Measurements from ENCODE around the gene FBXO42.

Gene FBXO42

GRCh38 chr1:16324456-16324890 is 27.8 kb downstream of the FBXO42 start:
- peak; percentile 43 for DNase-seq (ENCODE audit: low spot score)

DNA sequence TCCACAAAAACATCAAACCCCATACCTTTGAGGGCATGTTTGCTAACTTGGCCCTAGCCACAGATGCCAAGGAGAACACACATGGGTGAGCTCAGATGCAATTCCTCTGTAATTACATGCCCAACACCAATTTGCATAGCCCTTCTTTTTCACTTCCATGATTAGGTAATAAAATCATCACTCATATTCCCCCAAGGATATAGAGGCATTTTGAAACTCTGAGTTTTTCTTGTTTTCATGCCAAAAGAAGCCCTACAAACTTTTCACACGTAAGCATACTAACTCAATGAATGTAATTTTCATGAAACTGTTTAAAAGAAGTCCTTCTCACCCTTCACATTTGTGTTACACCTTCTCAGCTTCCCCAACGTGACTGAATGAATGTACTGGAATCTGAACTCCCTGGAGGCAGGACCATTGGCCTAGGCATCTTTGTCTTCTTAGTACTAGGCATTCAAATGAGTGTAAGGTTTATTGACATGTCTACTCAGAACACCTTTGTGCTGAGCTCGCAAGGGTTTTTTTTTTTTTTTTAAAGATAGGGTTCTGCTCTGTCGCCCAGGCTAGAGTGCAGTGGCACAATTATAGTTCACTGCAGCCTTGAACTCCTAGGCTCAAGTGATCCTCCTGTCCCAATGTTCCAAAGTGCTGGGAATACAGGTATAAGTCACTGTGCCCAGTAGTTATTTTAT is 31.0 kb downstream of the FBXO42 start:
- DNase-seq (ENCODE audit: low spot score) = no peak

DNA sequence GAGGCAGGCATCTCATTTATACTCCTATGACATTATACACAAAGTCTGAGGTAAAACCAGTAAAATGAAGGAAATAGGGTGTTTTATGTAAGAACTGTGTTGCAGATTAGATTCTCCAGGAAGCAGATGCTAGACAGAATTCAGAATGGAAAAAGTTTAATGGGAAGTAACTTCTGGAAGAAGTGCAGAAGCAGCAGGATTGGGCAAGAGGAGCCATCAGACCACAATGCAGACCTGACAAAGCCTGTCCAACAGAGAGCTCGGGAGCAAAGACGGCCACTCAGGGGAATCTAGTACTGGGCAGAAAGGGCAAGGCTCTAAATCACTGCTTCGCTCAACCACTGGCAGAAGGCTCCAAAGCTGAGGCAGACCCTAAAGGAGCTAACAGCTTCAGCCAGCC is 33.7 kb downstream of the FBXO42 start:
- no peak for DNase-seq (ENCODE audit: low spot score)

DNA sequence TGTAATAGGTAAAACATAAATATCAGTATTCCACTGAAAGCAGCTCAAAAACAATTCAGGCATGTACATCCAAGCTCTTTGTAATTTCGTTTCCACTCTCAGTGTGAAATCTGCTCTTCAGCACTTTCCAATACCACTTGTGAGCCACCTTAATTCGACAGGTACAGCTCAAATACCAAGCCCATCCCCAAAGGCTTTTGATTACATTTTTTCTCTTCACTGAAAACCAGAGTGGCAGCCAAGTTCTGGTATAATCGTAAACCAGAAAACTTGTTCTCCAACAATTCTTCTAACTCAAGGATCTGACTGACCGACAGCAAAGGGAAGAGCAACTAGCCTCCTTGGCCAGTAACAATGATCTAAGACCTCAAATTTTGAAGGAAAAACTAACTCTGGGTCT is 36.8 kb downstream of the FBXO42 start:
- no peak for DNase-seq (ENCODE audit: low spot score)

DNA sequence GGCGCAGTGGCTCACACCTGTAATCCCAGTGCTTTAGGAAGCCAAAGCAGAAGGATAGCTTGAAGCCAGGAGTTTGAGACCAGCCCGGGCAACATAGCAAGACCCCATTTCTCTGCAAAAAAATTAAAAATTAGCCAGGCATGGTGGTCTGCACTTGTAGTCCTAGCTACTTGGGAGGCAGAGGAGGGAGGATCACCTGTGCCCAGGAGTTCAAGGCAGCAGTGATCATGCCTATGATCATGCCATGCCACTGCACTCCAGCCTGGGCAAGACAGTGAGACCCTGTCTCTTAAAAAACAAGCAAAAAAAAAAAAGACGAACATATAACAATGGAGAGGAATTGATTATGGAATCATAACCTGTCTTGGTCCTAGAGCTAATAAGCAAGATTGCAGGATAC is 45.1 kb downstream of the FBXO42 start:
- DNase-seq (ENCODE audit: low spot score) = no peak

DNA sequence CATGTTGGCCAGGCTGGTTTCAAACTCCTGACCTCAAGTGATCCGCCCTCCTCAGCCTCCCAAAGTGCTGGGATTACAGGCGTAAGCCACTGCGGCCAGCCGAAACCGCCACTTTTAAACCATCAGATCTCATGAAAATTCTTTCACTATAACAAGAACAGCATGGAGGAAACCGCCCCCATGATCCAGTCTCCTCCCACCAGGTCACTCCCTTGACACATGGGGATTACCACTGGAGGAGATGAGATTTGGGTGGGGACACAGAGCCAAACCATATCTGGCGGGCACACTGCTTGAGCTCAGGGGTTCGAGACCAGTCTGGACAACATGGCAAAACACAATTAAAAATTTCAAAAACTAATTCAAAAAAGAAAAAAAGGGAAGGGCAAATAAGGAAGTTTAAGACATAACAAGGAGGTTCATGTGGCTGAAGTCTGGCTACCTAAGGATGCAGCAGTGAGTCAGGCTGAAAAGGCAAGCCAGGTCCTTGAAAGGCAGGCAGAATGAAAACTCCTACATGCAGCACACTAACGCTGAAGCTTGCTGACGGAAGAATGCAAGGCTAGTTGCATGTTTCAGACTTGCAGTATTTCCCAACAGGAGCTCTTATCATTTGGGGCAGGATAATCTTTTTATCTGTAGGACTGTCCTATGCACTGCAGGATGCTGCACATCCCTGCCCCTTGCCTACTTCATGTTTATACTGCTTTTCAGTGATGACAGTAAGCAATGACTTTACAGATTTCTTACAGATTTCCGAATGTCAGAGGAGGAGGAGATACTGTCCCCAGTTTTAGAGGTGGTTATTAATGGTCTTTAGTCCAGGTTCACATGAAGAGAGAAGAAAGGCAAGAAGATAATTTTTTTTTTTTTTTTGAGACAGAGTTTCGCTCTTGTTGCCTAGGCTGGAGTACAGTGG is 49.3 kb downstream of the FBXO42 start:
- DNase-seq (ENCODE audit: low spot score) = no peak

- DNase-seq (ENCODE audit: low spot score) = no peak
Measured at GRCh38 chr1:16300436-16300835, 51.8 kb downstream of the FBXO42 start.

DNA sequence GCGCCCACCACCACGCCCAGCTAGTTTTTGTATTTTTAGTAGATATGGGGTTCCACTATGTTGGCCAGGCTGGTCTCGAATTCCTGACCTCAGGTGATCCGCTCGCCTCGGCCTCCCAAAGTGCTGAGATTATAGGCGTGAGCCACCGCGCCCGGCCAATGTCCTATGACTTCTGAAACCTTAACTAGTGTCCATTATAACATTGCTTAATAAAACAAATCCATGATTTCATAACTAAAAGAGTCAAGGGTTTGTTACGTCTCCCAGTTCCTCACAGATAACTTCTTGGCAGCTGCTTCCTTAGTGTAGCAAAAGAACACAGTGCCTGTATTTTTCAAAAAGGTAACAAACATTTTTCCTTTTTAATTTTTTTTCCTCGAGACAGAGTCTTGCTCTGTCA is 53.6 kb downstream of the FBXO42 start:
- DNase-seq (ENCODE audit: low spot score) = no peak

DNA sequence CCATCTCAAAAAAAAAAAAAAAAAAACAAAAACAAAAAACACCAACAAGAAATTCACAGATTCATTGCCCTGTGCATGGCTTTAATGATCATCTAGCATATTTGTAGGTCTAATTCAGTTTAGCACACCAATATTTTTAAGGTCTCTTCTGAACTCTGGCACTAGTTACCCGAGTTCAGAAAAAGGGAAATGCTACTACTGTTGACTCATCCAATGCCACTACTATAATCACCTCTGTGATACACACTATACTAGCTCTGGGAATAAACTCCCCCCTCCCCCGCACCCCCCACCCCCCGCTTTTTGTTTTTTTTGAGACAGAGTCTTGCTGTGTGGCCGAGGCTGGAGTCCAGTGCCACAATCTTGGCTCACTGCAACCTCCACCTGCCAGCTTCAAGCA is 55.6 kb downstream of the FBXO42 start:
- DNase-seq (ENCODE audit: low spot score) = no peak

- DNase-seq (ENCODE audit: low spot score) = no peak
Measured at GRCh38 chr1:16294219-16295212, 57.8 kb downstream of the FBXO42 start.

DNA sequence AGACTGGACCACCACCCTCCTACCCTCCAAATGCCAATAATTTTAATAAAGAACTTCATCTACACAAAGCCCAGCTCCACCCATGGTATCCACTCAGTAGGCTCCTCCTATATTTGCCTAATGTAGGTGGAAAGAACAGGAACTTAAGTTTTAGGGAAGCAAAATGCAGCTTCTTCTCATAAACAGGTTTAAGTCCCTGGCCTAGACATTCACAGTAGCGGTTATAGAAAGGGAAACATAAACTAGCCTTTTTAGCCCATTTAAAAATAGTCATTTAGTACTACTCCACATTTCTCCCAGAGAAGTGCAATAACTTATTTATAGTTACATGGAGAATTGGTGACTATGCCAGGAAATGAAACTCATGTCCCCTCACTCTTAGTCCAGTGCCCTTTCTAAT is 58.7 kb downstream of the FBXO42 start:
- DNase-seq (ENCODE audit: low spot score) = no peak

DNA sequence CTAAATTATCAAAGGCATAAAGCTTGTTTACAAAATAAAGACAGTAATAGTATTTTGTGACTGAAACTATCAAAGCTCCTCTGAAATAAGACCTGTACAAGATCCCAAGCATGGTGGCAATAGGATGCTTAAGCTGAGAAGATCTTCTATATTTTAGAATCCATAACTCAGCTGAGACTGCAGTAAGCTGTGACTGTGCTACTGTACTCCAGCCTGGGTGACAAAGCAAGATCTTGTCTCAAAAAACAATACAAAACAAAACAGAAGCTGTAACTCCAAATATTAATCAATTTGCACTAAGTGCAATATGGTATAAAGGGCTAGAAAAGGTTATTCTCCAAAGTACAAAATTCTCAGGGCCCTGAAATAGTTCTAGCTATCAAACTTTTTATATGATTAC is 59.5 kb downstream of the FBXO42 start:
- DNase-seq (ENCODE audit: low spot score) = no peak

DNA sequence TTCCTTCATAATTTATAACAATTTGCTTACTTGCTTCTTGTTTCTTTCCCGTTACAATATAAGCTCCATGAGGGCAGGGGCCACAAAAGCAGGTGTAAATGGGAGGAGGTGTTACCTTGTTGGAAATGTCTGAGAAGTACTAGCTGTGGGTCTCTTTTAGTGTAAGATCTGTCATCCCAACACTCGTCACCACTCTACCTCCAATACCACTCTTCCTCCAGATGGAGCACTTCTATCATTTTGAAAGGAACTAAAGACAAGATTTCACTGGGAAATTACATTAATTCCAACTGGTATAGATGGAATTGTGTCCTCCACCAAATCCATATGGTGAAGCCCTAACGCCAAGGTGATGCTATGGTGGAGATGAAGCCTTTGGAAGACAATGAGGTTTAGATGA is 62.3 kb downstream of the FBXO42 start:
- no peak for DNase-seq (ENCODE audit: low spot score)

DNA sequence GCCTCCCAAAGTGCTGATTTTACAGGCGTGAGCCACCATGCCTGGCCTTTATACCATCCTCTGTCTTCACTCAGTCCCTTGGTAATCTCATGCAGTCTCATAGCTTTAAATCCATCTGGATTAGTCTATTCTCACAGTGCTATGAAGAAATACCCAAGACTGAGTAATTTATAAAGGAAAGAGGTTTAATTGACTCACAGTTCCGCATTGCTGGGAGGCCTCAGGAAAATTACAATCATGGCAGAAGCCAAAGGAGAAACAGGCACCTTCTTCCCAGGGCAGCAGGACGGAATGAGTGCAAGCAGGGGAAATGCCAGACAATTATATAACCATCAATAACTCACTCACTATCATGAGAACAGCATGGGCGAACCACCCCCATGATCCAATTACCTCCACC is 66.2 kb downstream of the FBXO42 start:
- DNase-seq (ENCODE audit: low spot score) = no peak

- DNase-seq (ENCODE audit: low spot score) = no peak
Measured at GRCh38 chr1:16281765-16282164, 70.5 kb downstream of the FBXO42 start.

DNA sequence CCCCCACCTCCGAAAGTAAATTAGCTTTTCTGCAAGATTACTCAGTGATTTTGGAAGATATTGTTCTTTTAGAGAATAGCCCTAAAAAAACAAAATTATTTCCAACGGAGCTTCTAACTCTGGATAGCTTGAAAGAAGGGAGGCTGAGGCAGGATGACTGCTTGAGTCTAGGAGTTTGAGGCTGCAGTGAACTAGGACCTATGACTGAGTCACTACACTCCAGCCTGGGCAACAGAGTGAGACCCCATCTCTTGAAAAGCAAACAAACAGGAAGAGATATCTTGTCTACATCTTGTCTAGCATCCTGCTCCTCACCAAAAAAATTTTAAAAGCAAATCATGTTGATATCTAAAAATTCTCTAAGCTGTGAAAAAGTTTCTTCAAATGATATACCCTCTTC is 73.1 kb downstream of the FBXO42 start:
- DNase-seq (ENCODE audit: low spot score) = no peak

DNA sequence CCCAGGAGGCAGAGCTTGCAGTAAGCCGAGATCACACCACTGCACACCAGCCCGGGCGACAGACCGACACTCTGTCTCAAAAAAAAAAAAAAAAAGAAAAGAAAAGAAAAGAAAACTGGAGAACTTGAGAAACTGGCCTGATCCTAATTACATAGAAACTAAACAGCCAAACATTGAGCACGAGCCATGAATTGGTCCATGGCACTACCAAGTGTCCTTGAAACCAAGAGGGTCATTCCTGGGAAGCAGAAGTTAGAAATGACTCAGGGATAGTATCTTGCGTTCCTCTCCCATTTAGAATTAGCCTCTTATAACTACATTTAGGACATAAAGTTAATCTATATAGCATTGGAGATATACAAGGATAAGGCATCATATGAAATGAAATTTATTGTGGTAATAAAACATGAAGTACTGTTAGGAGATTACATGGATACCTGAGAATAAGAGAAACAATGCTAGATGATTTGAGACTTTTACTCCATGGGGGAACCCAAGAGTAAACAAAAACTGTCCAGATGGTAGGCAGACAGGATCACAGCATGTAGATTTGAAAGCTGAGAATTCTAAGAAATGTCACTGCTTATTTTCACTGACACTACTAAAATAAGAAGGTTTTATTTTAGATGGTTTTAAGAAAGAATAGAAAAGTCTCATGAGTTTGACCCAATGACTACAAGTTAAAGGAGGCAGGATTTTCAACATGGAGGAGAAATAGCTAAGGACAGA is 75.8 kb downstream of the FBXO42 start:
- DNase-seq (ENCODE audit: low spot score) = no peak

DNA sequence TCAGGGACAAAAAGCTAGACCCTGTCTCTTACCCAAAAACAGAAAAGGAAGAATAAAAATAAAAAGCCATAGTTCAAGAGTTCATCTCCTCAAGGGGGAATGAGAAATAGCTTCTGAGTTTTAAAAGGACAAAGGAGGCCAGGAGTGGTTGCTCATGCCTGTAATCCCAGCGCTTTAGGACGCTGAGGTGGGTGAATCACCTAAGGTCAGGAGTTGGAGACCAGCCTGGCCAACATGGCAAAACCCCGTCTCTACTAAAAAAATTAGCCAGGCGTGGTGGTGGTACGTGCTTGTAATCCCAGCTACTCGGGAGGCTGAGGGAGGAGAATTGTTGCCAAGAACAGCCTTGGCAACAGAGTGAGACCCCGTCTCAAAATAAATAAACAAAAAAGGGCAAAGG is 76.7 kb downstream of the FBXO42 start:
- no peak for DNase-seq (ENCODE audit: low spot score)

GRCh38 chr1:16267690-16268180 is 84.5 kb downstream of the FBXO42 start:
- DNase-seq (ENCODE audit: low spot score) = no peak

DNA sequence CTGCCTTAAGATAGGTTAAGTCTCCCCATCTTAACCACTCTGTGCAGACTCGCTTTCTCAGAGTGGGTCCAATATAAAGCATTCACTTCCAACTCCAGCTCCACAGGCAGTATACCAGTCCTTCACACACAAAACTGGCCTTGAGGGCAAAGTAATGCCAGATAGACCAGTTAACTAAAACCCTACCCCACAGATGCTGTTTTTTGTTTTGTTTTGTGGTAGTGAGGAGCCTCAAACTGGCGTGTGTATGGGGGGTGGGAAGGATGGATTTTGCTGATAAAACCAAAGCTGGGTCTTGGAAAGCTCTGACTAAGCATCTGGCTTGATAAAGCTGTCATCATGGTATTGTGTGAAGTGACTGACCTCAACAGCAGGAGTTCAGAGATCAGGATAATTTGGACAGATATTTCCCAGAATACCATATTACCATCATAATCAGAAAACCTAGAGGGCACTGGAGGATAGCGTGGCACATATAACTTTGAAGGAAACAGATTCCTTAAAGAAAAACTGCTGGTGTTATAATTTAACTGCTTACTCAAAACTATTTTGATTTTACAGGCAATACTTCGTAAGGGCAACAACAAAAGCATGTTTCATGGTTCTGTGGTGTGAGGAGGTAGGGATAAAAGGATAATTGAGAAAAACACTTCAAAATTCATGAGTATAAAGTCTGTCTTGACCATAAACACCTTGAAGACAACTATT is 85.7 kb downstream of the FBXO42 start:
- no peak for DNase-seq (ENCODE audit: low spot score)

DNA sequence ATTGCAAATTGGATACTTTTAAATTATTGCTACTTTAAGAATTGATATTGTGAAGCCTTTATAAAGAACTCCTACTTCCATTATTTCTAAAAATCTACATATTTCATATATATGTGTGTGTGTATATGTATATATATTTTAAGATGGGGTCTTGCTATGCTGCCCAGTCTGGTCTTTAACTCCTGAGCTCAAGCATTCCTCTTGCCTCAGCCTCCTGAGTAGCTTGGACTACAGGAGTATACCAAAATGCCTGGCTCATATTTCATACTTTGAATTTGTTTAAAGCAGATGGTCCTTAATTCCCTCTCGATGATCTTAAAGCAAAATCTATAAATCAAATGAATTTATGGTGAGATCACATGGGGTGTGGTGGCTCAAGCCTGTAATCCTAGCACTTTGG is 90.2 kb downstream of the FBXO42 start:
- no peak for DNase-seq (ENCODE audit: low spot score)
